H1 (cell line): ENCODE results near the gene TCF7L2. TPM values are rescaled to one million over a fixed set of nuclear protein-coding genes. Genes with fewer than 3 reads are reported as not detected.

Experiments
- CTCF ChIA-PET: fragments of 300-600 bp; sonication (Branson Sonifier 250); formaldehyde crosslinking; loops from one replicate; lab custom pipeline; 2021; ENCODE audit not compliant: partially characterized antibody; lab: Charles Lee
- POLR2A ChIA-PET: fragments of 300-600 bp; sonication (Branson Sonifier 250); formaldehyde crosslinking; loops from one replicate; lab custom pipeline; 2021; ENCODE audit warnings: inconsistent platforms; ENCODE audit not compliant: partially characterized antibody; lab: Charles Lee
- DNase-seq, 2 experiments: peaks; one replicate each; pipeline versions ENCODE4 v3.0.0 to v3.0.0-alpha.2; 2010 to 2022; ENCODE audit warnings: low spot score in 2 of 2, low read depth in 1 of 2, mixed read lengths in 1 of 2
- FAIRE-seq: peaks from 2 replicates; lab custom pipeline; 2011; peaks lifted over from hg19 to GRCh38; lab: Jason Lieb, UNC
- H2AFZ ChIP-seq: 2 replicates; pipeline ENCODE4 v1.8.1; 2012; ENCODE audit warnings: low read length, inconsistent platforms
- H2AK5ac ChIP-seq: 2 replicates; pipeline ENCODE4 v1.6.1; 2013; ENCODE audit warnings: low read depth, low read length
- H2BK120ac ChIP-seq: replicated peaks from 2 replicates; pipeline ENCODE3; 2013; ENCODE audit warnings: low read depth, low read length, inconsistent platforms
- H2BK12ac ChIP-seq: 2 replicates; pipeline ENCODE4 v1.6.1; 2013; ENCODE audit warnings: low read depth, low read length
- H2BK15ac ChIP-seq: 2 replicates; pipeline ENCODE4 v1.6.1; 2013; ENCODE audit warnings: low read length
- H2BK20ac ChIP-seq: 2 replicates; pipeline ENCODE4 v1.6.1; 2013; ENCODE audit warnings: low read length
- H2BK5ac ChIP-seq: 2 replicates; pipeline ENCODE4 v1.6.1; 2013; ENCODE audit warnings: low read depth, low read length
- H3K14ac ChIP-seq: 2 replicates; pipeline ENCODE4 v1.6.1; 2013; ENCODE audit warnings: inconsistent platforms; ENCODE audit not compliant: insufficient read length
- H3K18ac ChIP-seq: 2 replicates; pipeline ENCODE4 v1.6.1; 2013; ENCODE audit warnings: low read length; ENCODE audit errors: extremely low read depth
- H3K23ac ChIP-seq: 2 replicates; pipeline ENCODE4 v1.6.1; 2013; ENCODE audit warnings: inconsistent platforms; ENCODE audit not compliant: insufficient read length
- H3K23me2 ChIP-seq: 2 replicates; pipeline ENCODE4 v1.6.1; 2013; ENCODE audit warnings: low read depth, low read length
- H3K27ac ChIP-seq: 2 replicates; pipeline ENCODE4 v1.6.1; 2011; ENCODE audit warnings: low read depth, low read length, inconsistent platforms
- H3K27me3 ChIP-seq, 4 experiments: replicated peaks in 1 of 4; 1 replicate in 1 of 4; 2 replicates in 3 of 4; pipeline versions ENCODE4 v1.6.1 to v1.8.1; 2011 to 2013; ENCODE audit warnings: low read length in 3 of 4, mild to moderate bottlenecking in 3 of 4, inconsistent platforms in 2 of 4, mixed read lengths in 2 of 4, moderate library complexity in 1 of 4; ENCODE audit not compliant: control insufficient read depth in 3 of 4, insufficient read depth in 3 of 4; ENCODE audit errors: extremely low read depth in 1 of 4
- H3K36me3 ChIP-seq, 4 experiments: 2 replicates each; pipeline versions ENCODE4 v1.6.1 to v1.8.1; 2011 to 2013; ENCODE audit warnings: mild to moderate bottlenecking in 4 of 4, low read length in 3 of 4, moderate library complexity in 2 of 4, control low read depth in 1 of 4, inconsistent platforms in 1 of 4; ENCODE audit not compliant: insufficient read depth in 4 of 4, control insufficient read depth in 2 of 4
- H3K4ac ChIP-seq: replicated peaks from 2 replicates; pipeline ENCODE3; 2013; ENCODE audit warnings: low read length, low read depth, mixed read lengths, inconsistent platforms; ENCODE audit not compliant: insufficient read length
- H3K4me1 ChIP-seq, 4 experiments: replicated peaks in 1 of 4; 1 replicate in 1 of 4; 2 replicates in 3 of 4; pipeline versions ENCODE4 v1.6.1 to v1.8.1; 2011 to 2013; ENCODE audit warnings: low read length in 3 of 4, inconsistent platforms in 2 of 4, mixed read lengths in 1 of 4; ENCODE audit not compliant: insufficient read depth in 4 of 4, control insufficient read depth in 3 of 4
- H3K4me2 ChIP-seq, 2 experiments: 2 replicates each; pipeline versions ENCODE4 v1.6.1 to v1.8.1; 2011 to 2013; ENCODE audit warnings: low read depth in 2 of 2, low read length in 2 of 2, control low read depth in 1 of 2, inconsistent platforms in 1 of 2, mild to moderate bottlenecking in 1 of 2; ENCODE audit not compliant: insufficient read depth in 1 of 2
- H3K4me3 ChIP-seq, 4 experiments: fragments of 200-600, 300-600 bp in 1 of 4; sonication (generic), shearing (Covaris generic), sonication (Bioruptor Twin) in 1 of 4; 2 replicates each; pipeline versions ENCODE4 v1.5.1 to v1.8.1; 2011 to 2016; ENCODE audit warnings: low read length in 4 of 4, low read depth in 3 of 4, control low read depth in 2 of 4, inconsistent platforms in 2 of 4, mild to moderate bottlenecking in 2 of 4, mixed read lengths in 1 of 4, moderate library complexity in 1 of 4; ENCODE audit not compliant: insufficient read depth in 2 of 4; ENCODE audit errors: extremely low read depth in 1 of 4
- H3K56ac ChIP-seq: replicated peaks from 2 replicates; pipeline ENCODE3; 2013; ENCODE audit warnings: low read depth, mild to moderate bottlenecking, mixed read lengths, low read length, inconsistent platforms; ENCODE audit not compliant: insufficient read length
- H3K79me1 ChIP-seq: 2 replicates; pipeline ENCODE4 v1.6.1; 2013; ENCODE audit warnings: low read depth, low read length, control low read depth
- H3K79me2 ChIP-seq, 2 experiments: 2 replicates each; pipeline versions ENCODE4 v1.6.1 to v1.8.1; 2012 to 2013; ENCODE audit warnings: low read length in 2 of 2, mild to moderate bottlenecking in 2 of 2, inconsistent platforms in 1 of 2; ENCODE audit not compliant: insufficient read depth in 2 of 2, control insufficient read depth in 1 of 2
- H3K9ac ChIP-seq, 4 experiments: replicated peaks in 1 of 4; 1 replicate in 1 of 4; 2 replicates in 3 of 4; pipeline versions ENCODE4 v1.6.1 to v1.8.1; 2011 to 2013; ENCODE audit warnings: low read depth in 3 of 4, low read length in 3 of 4, control low read depth in 2 of 4, mild to moderate bottlenecking in 2 of 4, moderate library complexity in 2 of 4, inconsistent platforms in 1 of 4; ENCODE audit errors: extremely low read depth in 1 of 4
- H3K9me3 ChIP-seq, 2 experiments: 2 replicates each; pipeline versions ENCODE4 v1.6.1 to v1.8.1; 2012 to 2013; ENCODE audit warnings: mild to moderate bottlenecking in 2 of 2, moderate library complexity in 2 of 2, control low read depth in 1 of 2, inconsistent platforms in 1 of 2, low read depth in 1 of 2, low read length in 1 of 2, mixed read lengths in 1 of 2; ENCODE audit not compliant: insufficient read depth in 2 of 2
- H4K20me1 ChIP-seq, 2 experiments: replicated peaks in 1 of 2; 2 replicates each; pipeline versions ENCODE3 to v1.8.1; 2011 to 2013; ENCODE audit warnings: inconsistent platforms in 2 of 2, low read length in 2 of 2, mild to moderate bottlenecking in 1 of 2; ENCODE audit not compliant: insufficient read depth in 2 of 2, control insufficient read depth in 1 of 2
- H4K5ac ChIP-seq: 2 replicates; pipeline ENCODE4 v1.6.1; 2013; ENCODE audit warnings: low read length, low read depth, mixed read lengths, inconsistent platforms; ENCODE audit not compliant: insufficient read length
- H4K8ac ChIP-seq: 2 replicates; pipeline ENCODE4 v1.8.0; 2013; ENCODE audit warnings: mild to moderate bottlenecking, moderate library complexity, low read length, inconsistent platforms; ENCODE audit not compliant: insufficient read depth; ENCODE audit errors: extremely low read depth
- H4K91ac ChIP-seq: replicated peaks from 2 replicates; pipeline ENCODE3; 2013; ENCODE audit warnings: low read length, mixed read lengths, inconsistent platforms; ENCODE audit not compliant: insufficient read length
- FOSL1 ChIP-seq: IDR thresholded peaks from 2 replicates; pipeline ENCODE4 v1.6.1; 2011; ENCODE audit warnings: mild to moderate bottlenecking, low read depth, low read length, moderate library complexity; ENCODE audit not compliant: insufficient read depth
- WGBS, 2 experiments: shearing (Covaris generic) in 1 of 2; methylation state at CpG; one replicate each; pipeline versions ENCODE4 v1.1.6 to v1.1.7; 2013 to 2015; ENCODE audit warnings: low lambda C conversion rate in 2 of 2, mixed read lengths in 2 of 2, inconsistent platforms in 1 of 2, low coverage in 1 of 2, missing lambda C conversion rate in 1 of 2; ENCODE audit not compliant: insufficient replicate concordance in 2 of 2, insufficient coverage in 1 of 2, insufficient read length in 1 of 2; ENCODE audit errors: extremely low coverage in 1 of 2, missing lambda C conversion rate in 1 of 2; 5-methylcytosine and 5-hydroxymethylcytosine counted together
- polyA plus RNA-seq, 7 experiments: library from polyadenylated mRNA; depleted of rRNA in 3 of 7; stranded (reverse) in 5 of 7; unstranded in 2 of 7; fragments of >200 nt in 5 of 7; fragments of 200-250 nt in 2 of 7; gene quantifications; 1 replicate in 5 of 7; 2 replicates in 1 of 7; 4 replicates in 1 of 7; pipeline versions ENCODE4 v1.2.1 to v1.2.3, GENCODE V29; 2011 to 2013; ENCODE audit warnings: missing spikeins in 2 of 7, mixed read lengths in 2 of 7
- total RNA-seq: library from RNA; stranded (reverse); fragmentation: NEBNext Ultra II Directional; extraction: Animal tissue kit (Norgen Biotek cat#: 25700); gene quantifications from 2 replicates; pipeline ENCODE4 v1.2.1, GENCODE V29; 2021

TCF7L2 gene
- total and polyA plus RNA-seq, 2 of the 8 experiments (the other 6 are each of a cell fraction or from before 2014, with no cell fraction given) = 33.9 to 67.3 TPM

DNA sequence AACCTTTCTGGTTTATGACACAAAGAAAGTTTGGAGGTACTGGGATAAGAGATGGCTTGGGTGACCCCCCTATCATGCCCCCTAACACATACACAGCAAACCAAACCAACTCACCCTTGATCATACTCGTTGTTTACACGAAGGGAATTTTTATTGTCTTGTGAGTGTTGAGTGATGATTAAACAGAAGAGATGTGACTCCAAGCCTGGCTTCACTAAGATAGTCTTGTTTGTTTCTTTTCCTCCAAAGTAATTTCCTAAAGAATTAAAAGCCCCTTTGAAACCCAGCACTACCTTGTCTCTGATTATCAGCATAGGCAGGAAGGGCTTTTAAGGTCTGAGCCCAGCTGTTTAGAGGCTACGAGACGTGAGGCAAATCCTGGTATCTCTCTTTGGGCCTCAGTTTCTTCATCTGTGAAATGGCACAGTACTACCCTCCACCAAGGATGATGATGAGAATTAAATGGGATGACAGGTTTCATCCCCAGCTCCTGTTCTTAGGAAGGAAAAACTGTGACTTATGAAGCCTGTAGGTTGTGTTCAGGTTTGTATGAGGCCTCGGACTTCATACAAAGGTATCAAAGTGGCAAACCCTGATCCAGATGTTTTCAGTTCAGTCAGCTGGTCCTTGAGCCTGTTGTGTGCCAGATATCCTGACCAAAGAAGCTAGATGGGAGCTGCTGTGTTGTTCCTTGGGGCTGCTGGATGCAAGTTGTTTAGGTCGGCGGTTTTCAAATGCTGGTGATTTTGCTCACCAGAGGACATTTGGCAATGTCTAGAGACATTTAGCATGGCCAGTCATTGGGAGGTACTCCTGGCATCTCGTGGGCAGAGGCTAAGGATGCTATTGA, 51.8 kb downstream of the TCF7L2 start:
- FAIRE-seq = no peak
- peaks cover 39 to 44% of the 10 kb centered on the region in 2 experiments for H4K20me1 ChIP-seq
- no peak overlapping the region for H2BK15ac ChIP-seq
- no peak overlapping the region for H3K4ac ChIP-seq
- H3K79me1 ChIP-seq = peaks cover 41% of the 10 kb centered on the region
- CTCF ChIA-PET = interaction anchor here (0.5 to 0.8 kb wide), 3 partner anchors 64 to 138 kb away, joined by 3 read pairs; no protein-coding TSS in a partner anchor
- H2AFZ ChIP-seq = no peak overlapping the region
- H2BK120ac ChIP-seq = no peak overlapping the region
- no peak overlapping the region for H2BK20ac ChIP-seq
- H3K9me3 ChIP-seq = no peaks in the 10 kb centered on the region
- no peak overlapping the region for H3K18ac ChIP-seq
- H4K5ac ChIP-seq = no peak overlapping the region
- no peak for DNase-seq
- H3K4me1 ChIP-seq = peaks cover 0 to 15% (median 12%) of the 10 kb centered on the region in 4 experiments; a peak in 5 of 7 replicates
- no peak overlapping the region for H3K14ac ChIP-seq
- WGBS, 2 experiments = 90% methylated on average over 8 of the region's 8 CpGs; no CpG with 5 or more reads in 1 of the 2 experiments
- H3K27ac ChIP-seq = no peak overlapping the region
- peaks cover 0 to 16% (median 4%) of the 10 kb centered on the region in 4 experiments; a peak in 3 of 8 replicates for H3K36me3 ChIP-seq
- no peak overlapping the region for H4K8ac ChIP-seq
- H2BK12ac ChIP-seq = no peak overlapping the region
- no peak overlapping the region for H3K4me3 ChIP-seq
- peaks cover 42 to 100% of the 10 kb centered on the region in 2 experiments for H3K79me2 ChIP-seq
- no peaks in the 10 kb centered on the region for H3K27me3 ChIP-seq
- H3K23me2 ChIP-seq = no peaks in the 10 kb centered on the region
- no peak overlapping the region for H3K9ac ChIP-seq
- H2AK5ac ChIP-seq = no peak overlapping the region
- H4K91ac ChIP-seq = no peak overlapping the region
- H3K4me2 ChIP-seq = no peak overlapping the region
- no peak overlapping the region for H3K23ac ChIP-seq
- H3K56ac ChIP-seq = no peak overlapping the region
- H2BK5ac ChIP-seq = no peak overlapping the region
- POLR2A ChIA-PET = interaction anchor here (1.1 to 1.7 kb wide), 3 partner anchors 12 to 16 kb away, joined by 3 to 4 read pairs (median 3); no protein-coding TSS in a partner anchor
- no peak for TF ChIP-seq FOSL1
